ENCODE measurements around the gene C2orf80.

Gene C2orf80

DNA sequence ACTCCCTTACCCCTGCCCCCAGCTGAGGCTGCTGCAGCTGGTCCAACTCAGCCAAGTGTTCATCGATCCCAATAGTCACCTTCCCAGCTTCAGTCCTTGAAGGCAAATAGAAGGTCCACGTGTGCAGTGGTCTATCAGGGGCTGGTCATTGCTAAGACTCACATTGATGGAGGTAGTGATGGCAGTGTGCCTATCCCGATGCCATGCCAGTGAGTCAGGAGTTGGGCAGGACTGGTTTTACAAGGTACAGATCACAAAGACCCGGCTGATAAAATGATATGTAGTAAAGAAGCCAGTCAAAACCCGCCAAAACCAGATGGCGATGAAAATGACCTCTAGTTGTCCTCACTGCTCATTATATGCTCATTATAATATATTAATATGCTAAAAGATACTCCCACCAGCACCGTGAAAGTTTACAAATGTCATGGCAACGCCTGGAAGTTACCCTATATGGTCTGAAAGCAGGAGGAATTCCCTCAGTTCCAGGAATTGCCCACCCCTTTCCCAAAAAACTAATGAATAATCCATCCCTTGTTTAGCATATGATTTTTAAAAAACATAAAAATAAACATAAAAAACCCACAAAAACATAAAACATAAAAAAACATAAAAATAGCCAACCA, 2.9 kb upstream of the C2orf80 start:
- no peak overlapping the region for H2AFZ ChIP-seq (ENCODE audit: low read depth)
- TF ChIP-seq, protein P1, sequence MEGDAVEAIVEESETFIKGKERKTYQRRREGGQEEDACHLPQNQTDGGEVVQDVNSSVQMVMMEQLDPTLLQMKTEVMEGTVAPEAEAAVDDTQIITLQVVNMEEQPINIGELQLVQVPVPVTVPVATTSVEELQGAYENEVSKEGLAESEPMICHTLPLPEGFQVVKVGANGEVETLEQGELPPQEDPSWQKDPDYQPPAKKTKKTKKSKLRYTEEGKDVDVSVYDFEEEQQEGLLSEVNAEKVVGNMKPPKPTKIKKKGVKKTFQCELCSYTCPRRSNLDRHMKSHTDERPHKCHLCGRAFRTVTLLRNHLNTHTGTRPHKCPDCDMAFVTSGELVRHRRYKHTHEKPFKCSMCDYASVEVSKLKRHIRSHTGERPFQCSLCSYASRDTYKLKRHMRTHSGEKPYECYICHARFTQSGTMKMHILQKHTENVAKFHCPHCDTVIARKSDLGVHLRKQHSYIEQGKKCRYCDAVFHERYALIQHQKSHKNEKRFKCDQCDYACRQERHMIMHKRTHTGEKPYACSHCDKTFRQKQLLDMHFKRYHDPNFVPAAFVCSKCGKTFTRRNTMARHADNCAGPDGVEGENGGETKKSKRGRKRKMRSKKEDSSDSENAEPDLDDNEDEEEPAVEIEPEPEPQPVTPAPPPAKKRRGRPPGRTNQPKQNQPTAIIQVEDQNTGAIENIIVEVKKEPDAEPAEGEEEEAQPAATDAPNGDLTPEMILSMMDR (conservative IDR thresholded peaks at IDR 0.05; ENCODE audit: low read depth, low read length) = no peak
- H3K4me1 ChIP-seq (ENCODE audit: low read depth, poor library complexity, severe bottlenecking) = no peaks in the 10 kb centered on the region
- H3K27me3 ChIP-seq (ENCODE audit: insufficient read depth, low read depth) = no peaks in the 10 kb centered on the region
- no peaks in the 10 kb centered on the region for H4K20me1 ChIP-seq (ENCODE audit: insufficient read depth)
- no peaks in the 10 kb centered on the region for H3K36me3 ChIP-seq (ENCODE audit: insufficient read depth)
- H3K9ac ChIP-seq = no peak overlapping the region
- no peak overlapping the region for H3K27ac ChIP-seq
- H3K79me2 ChIP-seq (ENCODE audit: insufficient read depth, low read depth) = no peaks in the 10 kb centered on the region
- H3K4me3 ChIP-seq (IDR thresholded peaks at IDR 0.05; ENCODE audit: insufficient read depth, low read depth, low read length) = no peak overlapping the region
- H3K4me2 ChIP-seq = no peak overlapping the region

- no peak overlapping the region for H3K4me3 ChIP-seq (IDR thresholded peaks at IDR 0.05; ENCODE audit: insufficient read depth, low read depth, low read length)
- no peaks in the 10 kb centered on the region for H3K79me2 ChIP-seq (ENCODE audit: insufficient read depth, low read depth)
- H3K4me1 ChIP-seq (ENCODE audit: low read depth, poor library complexity, severe bottlenecking) = no peaks in the 10 kb centered on the region
- H3K4me2 ChIP-seq = no peak overlapping the region
- H3K9ac ChIP-seq = no peak overlapping the region
- H3K27me3 ChIP-seq (ENCODE audit: insufficient read depth, low read depth) = no peaks in the 10 kb centered on the region
- no peak overlapping the region for H3K27ac ChIP-seq
- H4K20me1 ChIP-seq (ENCODE audit: insufficient read depth) = no peaks in the 10 kb centered on the region
- H2AFZ ChIP-seq (ENCODE audit: low read depth) = no peak overlapping the region
- TF ChIP-seq, protein P1 (conservative IDR thresholded peaks at IDR 0.05; ENCODE audit: low read depth, low read length) = no peak
- H3K36me3 ChIP-seq (ENCODE audit: insufficient read depth) = no peaks in the 10 kb centered on the region
These were observed 591 bp downstream of the C2orf80 start for GRCh38 chr2:208189069-208189809.

- H3K27me3 ChIP-seq (ENCODE audit: insufficient read depth, low read depth) = no peaks in the 10 kb centered on the region
- no peak overlapping the region for H3K9ac ChIP-seq
- H4K20me1 ChIP-seq (ENCODE audit: insufficient read depth) = no peaks in the 10 kb centered on the region
- no peaks in the 10 kb centered on the region for H3K79me2 ChIP-seq (ENCODE audit: insufficient read depth, low read depth)
- H3K4me1 ChIP-seq (ENCODE audit: low read depth, poor library complexity, severe bottlenecking) = no peaks in the 10 kb centered on the region
- no peak overlapping the region for H2AFZ ChIP-seq (ENCODE audit: low read depth)
- H3K36me3 ChIP-seq (ENCODE audit: insufficient read depth) = no peaks in the 10 kb centered on the region
- H3K4me2 ChIP-seq = no peak overlapping the region
- H3K4me3 ChIP-seq (IDR thresholded peaks at IDR 0.05; ENCODE audit: insufficient read depth, low read depth, low read length) = no peak overlapping the region
- H3K27ac ChIP-seq = no peak overlapping the region
- TF ChIP-seq, protein P1 (conservative IDR thresholded peaks at IDR 0.05; ENCODE audit: low read depth, low read length) = no peak
These were observed 2.9 kb downstream of the C2orf80 start for GRCh38 chr2:208186893-208187292.

DNA sequence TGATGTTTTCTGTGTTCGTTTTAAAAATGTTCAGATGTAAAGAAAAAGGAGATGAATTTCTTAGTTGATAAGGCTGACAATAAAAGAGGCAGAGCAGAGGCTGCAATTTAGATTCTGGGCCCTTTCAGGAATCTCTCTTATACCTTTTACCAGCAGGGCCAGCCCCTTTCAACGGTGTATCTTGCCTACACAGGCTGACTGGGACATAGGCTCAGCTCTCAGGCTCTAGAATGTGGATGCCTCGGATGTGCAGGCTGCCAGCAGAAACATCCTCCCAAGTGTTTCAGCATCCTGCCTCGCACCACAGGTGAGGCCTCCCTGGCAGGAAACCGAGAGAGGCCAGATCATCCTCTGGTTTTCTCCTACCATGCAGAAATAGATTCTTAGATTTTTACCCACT, 3.4 kb downstream of the C2orf80 start:
- Histone ChIP-seq H3K9ac (no peak overlapping the region), H3K4me3 (IDR thresholded peaks at IDR 0.05; ENCODE audit: insufficient read depth, low read depth, low read length) (no peak overlapping the region), H3K4me1 (ENCODE audit: low read depth, poor library complexity, severe bottlenecking) (no peaks in the 10 kb centered on the region), H3K4me2 (no peak overlapping the region), H3K27ac (no peak overlapping the region), H3K79me2 (ENCODE audit: insufficient read depth, low read depth) (no peaks in the 10 kb centered on the region), H3K36me3 (ENCODE audit: insufficient read depth) (no peaks in the 10 kb centered on the region), H2AFZ (ENCODE audit: low read depth) (no peak overlapping the region), H4K20me1 (ENCODE audit: insufficient read depth) (no peaks in the 10 kb centered on the region), H3K27me3 (ENCODE audit: insufficient read depth, low read depth) (no peaks in the 10 kb centered on the region)
- TF ChIP-seq, protein P1 (conservative IDR thresholded peaks at IDR 0.05; ENCODE audit: low read depth, low read length) = no peak

All from KMS-11 (cell line).